Measurements from ENCODE around the gene SRPK2. TPM values are rescaled to one million over a fixed set of nuclear protein-coding genes. Genes with fewer than 3 reads are reported as not detected.

Gene SRPK2
- polyA plus RNA-seq, 1 donor from 2014 or later: 118 TPM

DNA sequence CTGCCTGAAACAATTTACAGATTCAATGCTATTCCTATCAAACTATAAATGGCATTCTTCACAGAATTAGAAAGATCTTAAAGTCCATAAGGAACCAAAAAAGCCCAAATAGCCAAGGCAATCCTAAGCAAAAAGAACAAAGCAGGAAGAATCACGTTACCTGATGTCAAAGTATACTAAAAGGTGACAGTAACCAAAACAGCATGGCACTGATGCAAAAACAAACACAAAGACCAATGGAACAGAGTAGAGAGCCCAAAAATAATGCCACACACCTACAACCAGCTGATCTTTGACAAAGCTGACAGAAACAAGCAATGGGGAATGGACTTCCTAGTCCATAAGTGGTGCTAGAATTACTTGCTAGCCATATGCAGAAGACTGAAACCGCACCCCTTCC lies 208.7 kb downstream of the SRPK2 start:
- Histone ChIP-seq H3K9ac (ENCODE audit: low read length) (no peak overlapping the region), H2AFZ (ENCODE audit: low read depth, low read length) (no peak overlapping the region), H3F3A (ENCODE audit: insufficient read depth, low read length, poor library complexity, severe bottlenecking) (no peaks in the 10 kb centered on the region), H4K20me1 (ENCODE audit: insufficient read depth) (no peaks in the 10 kb centered on the region), H3K9me2 (ENCODE audit: insufficient read depth, low read length) (no peaks in the 10 kb centered on the region), H3K4me2 (ENCODE audit: low read length) (no peak overlapping the region), H3K36me3 (ENCODE audit: insufficient read depth, low read length) (no peaks in the 10 kb centered on the region), H3K9me3 (ENCODE audit: low read length) (no peaks in the 10 kb centered on the region), H3K4me3 (ENCODE audit: low read length) (no peak overlapping the region), H3K27me3 (ENCODE audit: insufficient read depth, low read depth, low read length) (no peaks in the 10 kb centered on the region), H3K27ac (ENCODE audit: low read length) (no peak overlapping the region), H3K79me2 (replicated peaks; ENCODE audit: insufficient read depth, low read length) (peaks cover 17% of the 10 kb centered on the region)
- TF ChIP-seq TAF1 (IDR thresholded peaks at IDR 0.05; ENCODE audit: low read depth): no peak
- TF ChIP-seq RAD21 (conservative IDR thresholded peaks at IDR 0.05): no peak
- TF ChIP-seq SMC3 (conservative IDR thresholded peaks at IDR 0.05; ENCODE audit: poor library complexity): no peak
- TF ChIP-seq REST (IDR thresholded peaks at IDR 0.05; ENCODE audit: borderline replicate concordance): no peak
- TF ChIP-seq, protein P1, sequence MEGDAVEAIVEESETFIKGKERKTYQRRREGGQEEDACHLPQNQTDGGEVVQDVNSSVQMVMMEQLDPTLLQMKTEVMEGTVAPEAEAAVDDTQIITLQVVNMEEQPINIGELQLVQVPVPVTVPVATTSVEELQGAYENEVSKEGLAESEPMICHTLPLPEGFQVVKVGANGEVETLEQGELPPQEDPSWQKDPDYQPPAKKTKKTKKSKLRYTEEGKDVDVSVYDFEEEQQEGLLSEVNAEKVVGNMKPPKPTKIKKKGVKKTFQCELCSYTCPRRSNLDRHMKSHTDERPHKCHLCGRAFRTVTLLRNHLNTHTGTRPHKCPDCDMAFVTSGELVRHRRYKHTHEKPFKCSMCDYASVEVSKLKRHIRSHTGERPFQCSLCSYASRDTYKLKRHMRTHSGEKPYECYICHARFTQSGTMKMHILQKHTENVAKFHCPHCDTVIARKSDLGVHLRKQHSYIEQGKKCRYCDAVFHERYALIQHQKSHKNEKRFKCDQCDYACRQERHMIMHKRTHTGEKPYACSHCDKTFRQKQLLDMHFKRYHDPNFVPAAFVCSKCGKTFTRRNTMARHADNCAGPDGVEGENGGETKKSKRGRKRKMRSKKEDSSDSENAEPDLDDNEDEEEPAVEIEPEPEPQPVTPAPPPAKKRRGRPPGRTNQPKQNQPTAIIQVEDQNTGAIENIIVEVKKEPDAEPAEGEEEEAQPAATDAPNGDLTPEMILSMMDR (IDR thresholded peaks at IDR 0.05; ENCODE audit: poor library complexity, severe bottlenecking): no peak
- no peak for TF ChIP-seq MXI1 (conservative IDR thresholded peaks at IDR 0.05; ENCODE audit: poor library complexity, severe bottlenecking)
- no peak for TF ChIP-seq EZH2 (IDR thresholded peaks at IDR 0.05; ENCODE audit: borderline replicate concordance, insufficient read depth, low read length, poor library complexity, severe bottlenecking)
- TF ChIP-seq EP300 (conservative IDR thresholded peaks at IDR 0.05; ENCODE audit: poor library complexity, severe bottlenecking): no peak
- no peak for TF ChIP-seq POLR2AphosphoS5 (IDR thresholded peaks at IDR 0.05)

GRCh38 chr7:105178928-105179541 lies 209.7 kb downstream of the SRPK2 start:
- Histone ChIP-seq H2AFZ (ENCODE audit: low read depth, low read length) (no peak overlapping the region), H3K79me2 (replicated peaks; ENCODE audit: insufficient read depth, low read length) (peaks cover 27% of the 10 kb centered on the region), H3K4me2 (ENCODE audit: low read length) (no peak overlapping the region), H3F3A (ENCODE audit: insufficient read depth, low read length, poor library complexity, severe bottlenecking) (no peaks in the 10 kb centered on the region), H4K20me1 (ENCODE audit: insufficient read depth) (no peaks in the 10 kb centered on the region), H3K9me2 (ENCODE audit: insufficient read depth, low read length) (no peaks in the 10 kb centered on the region), H3K36me3 (ENCODE audit: insufficient read depth, low read length) (no peaks in the 10 kb centered on the region), H3K9me3 (ENCODE audit: low read length) (no peaks in the 10 kb centered on the region), H3K27ac (ENCODE audit: low read length) (no peak overlapping the region), H3K4me3 (ENCODE audit: low read length) (no peak overlapping the region), H3K27me3 (ENCODE audit: insufficient read depth, low read depth, low read length) (no peaks in the 10 kb centered on the region), H3K9ac (ENCODE audit: low read length) (no peak overlapping the region)
- no peak for TF ChIP-seq SMC3 (conservative IDR thresholded peaks at IDR 0.05; ENCODE audit: poor library complexity)
- TF ChIP-seq EP300 (conservative IDR thresholded peaks at IDR 0.05; ENCODE audit: poor library complexity, severe bottlenecking): no peak
- TF ChIP-seq REST (IDR thresholded peaks at IDR 0.05; ENCODE audit: borderline replicate concordance): no peak
- TF ChIP-seq POLR2AphosphoS5 (IDR thresholded peaks at IDR 0.05): no peak
- no peak for TF ChIP-seq MXI1 (conservative IDR thresholded peaks at IDR 0.05; ENCODE audit: poor library complexity, severe bottlenecking)
- no peak for TF ChIP-seq EZH2 (IDR thresholded peaks at IDR 0.05; ENCODE audit: borderline replicate concordance, insufficient read depth, low read length, poor library complexity, severe bottlenecking)
- TF ChIP-seq TAF1 (IDR thresholded peaks at IDR 0.05; ENCODE audit: low read depth): no peak
- TF ChIP-seq, protein P1 (IDR thresholded peaks at IDR 0.05; ENCODE audit: poor library complexity, severe bottlenecking): no peak
- no peak for TF ChIP-seq RAD21 (conservative IDR thresholded peaks at IDR 0.05)

All from neural cell (in vitro differentiated cells).